Inferior parietal cortex (tissue), 1 donor: ENCODE data around the gene GPR39.

Experiments used
- DNase-seq: peaks from one replicate; pipeline ENCODE4 v3.0.0-alpha.2; 2016; ENCODE audit errors: extremely low spot score

Gene GPR39

DNA sequence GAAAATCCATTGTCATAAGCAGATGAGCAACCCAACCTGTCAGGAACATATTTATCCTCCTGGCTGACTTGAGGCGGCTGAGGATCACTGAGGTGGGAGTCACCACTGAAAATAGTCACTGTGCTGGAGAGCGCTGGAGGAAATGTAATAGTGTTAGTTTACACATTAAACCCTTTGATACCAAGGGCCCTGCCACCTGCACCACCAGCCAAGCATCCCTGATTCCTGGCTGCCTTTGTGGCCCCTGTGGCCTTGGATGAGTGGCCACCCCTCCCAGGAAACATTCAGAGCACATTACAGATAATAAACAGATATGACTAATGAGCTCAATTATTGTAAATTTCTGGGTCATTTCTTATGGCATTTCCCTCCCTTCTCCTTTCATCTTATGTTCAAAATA lies 147.5 kb downstream of the GPR39 start:
- no peak for DNase-seq

DNA sequence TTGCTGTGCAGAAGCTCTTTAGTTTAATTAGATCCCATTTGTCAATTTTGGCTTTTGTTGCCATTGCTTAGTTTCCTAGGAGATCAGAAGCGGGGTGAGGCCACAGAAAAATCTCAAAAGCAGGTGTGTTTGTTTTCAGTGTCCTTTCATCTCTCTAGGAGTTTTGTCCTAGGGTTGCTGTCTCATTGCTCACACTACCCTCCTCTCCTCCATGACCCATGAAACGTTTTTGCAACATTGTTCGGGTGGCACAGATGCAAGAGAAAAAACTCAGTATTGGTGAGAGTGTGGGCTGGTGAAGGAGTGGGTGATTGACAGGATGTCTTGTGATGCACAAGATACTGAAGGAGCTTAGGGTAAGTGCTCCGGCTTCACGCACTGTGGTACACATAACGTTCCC lies 149.8 kb downstream of the GPR39 start:
- DNase-seq: no peak

- no peak for DNase-seq
Measured at GRCh38 chr2:132567682-132568081, 151.1 kb downstream of the GPR39 start.

GRCh38 chr2:132568656-132569055 lies 152.1 kb downstream of the GPR39 start:
- no peak for DNase-seq

DNA sequence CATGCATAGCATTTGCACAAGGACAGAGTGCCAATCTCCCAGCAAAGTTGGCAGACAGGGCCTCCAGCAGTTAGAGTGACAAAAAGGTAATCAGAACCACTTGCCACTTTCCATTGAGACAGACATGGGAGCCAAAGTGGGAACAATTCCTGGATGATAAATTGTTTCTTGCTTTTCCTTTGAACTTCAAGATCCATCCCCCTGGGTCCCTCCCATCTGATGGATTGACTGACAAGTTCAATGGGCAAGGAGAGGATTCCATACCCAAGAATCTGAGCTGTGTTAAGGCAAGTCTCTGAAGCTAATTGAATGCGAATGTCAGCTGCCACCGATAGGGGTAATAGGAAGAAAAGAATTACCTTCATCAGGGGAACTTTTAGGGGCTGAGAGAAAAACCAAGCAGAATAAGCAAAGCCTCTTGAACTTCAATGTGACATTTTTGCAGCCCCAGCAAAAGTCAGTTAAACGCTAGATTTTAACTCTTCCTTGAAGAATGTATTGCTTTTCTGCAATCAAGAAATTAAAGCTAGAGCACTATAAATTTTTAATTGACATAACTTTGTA lies 156.9 kb downstream of the GPR39 start:
- DNase-seq: no peak

DNA sequence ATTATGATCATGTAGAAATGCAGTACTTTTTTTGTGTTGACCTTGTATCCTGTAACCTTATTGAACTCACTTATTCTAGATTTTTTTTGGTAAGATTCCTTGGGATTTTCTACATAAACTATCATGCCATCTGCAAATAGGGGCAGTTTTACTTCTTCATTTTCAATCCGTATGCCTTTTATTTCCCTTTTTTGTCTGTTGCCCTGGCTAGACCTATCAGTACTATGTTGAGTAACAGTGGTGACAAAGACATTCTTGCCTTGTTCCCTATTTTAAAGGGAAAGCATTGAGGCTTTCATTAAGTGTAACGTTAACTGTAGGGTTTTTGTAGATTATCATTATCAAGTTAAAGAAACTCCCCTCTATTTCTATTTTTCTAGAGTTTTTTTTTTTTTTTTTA lies 161.1 kb downstream of the GPR39 start:
- DNase-seq: no peak

GRCh38 chr2:132581591-132581990 lies 165.0 kb downstream of the GPR39 start:
- no peak for DNase-seq

GRCh38 chr2:132581991-132582738 lies 165.6 kb downstream of the GPR39 start:
- no peak for DNase-seq

GRCh38 chr2:132583666-132584360 lies 167.2 kb downstream of the GPR39 start:
- DNase-seq: no peak

DNA sequence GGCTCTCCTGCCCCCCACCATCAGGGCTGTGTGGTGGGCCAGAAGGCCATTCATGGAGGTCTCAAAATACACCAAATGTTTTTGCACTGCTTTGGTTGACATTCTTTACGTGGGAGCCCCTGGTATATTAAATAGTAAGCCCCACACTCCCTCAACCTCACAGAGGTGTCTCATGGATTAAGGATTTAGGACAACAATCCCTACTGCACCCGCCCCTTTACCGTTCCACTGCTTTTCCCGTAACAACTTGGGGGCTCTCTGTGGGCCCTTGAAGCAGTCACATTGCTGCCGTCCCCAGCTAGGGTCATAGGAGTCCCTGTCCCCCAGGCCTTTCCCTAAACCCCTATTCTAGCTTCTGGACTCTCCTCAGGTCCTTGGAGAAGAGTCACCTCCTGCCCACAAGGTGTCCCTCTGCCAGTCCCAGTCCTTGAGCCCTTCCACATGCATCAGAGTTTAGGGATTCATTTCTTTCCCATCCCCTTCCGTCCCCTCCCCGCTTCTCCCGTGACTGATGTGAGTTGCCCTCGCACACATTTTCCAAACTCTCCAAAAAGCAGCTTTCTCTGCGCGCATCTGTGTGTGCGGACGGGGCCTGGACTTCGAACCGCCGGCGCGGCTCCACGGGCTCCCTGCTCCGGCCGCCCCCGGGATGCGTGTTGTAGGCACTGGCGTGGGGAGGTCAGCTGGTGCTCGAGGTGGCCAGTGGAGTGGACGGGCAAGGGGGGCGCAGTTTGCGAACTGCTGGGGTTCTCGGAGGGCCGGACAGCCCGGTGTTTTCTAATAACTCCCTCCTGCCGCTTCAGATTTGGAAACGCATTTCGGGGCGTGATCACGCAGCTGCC lies 168.6 kb downstream of the GPR39 start:
- no peak for DNase-seq

GRCh38 chr2:132586101-132586511 lies 169.5 kb downstream of the GPR39 start:
- no peak for DNase-seq

DNA sequence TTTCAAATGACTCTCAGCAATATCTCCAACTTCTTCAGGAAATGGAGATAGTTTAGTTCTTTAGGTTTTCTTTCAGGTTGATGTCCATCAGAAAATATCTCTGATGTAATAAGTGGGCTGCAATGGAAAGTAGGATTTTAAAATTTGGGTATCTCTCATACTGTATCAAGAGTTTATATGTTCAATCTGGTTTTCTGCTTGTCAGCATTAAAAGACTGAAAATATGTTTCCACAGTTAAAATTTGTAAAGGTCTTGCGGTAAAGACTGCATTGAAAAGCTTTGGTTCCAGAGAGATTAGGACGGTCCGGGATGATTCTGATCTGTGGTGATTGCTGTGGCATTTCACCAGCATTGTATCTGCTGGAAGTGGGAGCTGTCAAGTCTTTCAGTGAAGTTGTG lies 170.2 kb downstream of the GPR39 start:
- no peak for DNase-seq

DNA sequence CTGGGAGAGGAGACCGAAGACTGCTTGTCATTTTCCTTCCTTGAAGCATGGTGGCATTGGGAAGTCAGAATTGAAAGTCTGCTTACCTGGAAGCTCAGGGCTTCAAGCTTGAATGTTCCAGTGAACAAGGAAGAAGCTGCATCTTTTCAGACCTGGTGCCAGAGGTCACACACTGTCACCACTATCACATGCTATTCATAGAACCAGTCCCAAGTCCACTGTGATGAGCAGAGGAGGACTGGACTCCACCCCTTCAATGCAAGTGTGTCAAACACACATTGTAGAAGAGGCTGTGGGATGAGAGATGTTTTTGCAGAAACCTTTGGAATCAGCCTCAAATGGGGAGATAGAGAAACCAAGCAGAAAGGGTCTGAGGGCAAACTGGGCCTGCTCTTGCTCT lies 172.0 kb downstream of the GPR39 start:
- DNase-seq: no peak

DNA sequence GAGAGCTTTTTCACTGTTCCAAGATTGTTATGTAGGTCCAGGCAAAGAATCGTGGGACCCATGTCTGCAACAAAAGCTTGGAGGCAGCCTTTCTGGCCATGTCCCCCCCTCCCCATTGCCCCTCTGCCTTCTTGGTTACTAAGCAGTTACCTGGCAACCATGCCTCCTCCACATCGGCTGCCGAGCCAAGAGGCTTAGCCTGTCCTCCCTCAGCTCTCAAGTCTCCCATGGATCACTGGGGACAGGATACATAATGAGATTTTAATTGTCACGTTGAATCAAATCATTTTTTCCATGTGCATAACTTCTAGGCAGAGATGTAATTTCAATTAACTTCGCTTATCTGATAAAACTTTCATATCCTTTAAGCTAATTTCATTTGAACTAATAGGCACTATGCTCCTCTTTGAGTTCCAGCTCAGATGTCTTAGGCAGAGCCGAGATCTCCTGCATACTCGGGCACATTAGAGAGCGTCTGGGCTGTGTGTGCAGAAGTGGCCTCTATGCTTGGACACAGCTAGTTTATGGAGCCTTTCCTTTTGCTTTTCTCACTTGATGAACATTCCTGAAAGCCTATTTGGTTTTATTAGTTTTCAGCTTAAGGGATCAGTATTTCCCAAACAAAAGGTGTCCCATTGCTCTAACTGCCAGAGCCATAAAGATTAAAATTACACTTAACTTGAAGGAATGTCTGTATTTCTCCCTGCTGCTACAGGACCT lies 172.7 kb downstream of the GPR39 start:
- no peak for DNase-seq

DNA sequence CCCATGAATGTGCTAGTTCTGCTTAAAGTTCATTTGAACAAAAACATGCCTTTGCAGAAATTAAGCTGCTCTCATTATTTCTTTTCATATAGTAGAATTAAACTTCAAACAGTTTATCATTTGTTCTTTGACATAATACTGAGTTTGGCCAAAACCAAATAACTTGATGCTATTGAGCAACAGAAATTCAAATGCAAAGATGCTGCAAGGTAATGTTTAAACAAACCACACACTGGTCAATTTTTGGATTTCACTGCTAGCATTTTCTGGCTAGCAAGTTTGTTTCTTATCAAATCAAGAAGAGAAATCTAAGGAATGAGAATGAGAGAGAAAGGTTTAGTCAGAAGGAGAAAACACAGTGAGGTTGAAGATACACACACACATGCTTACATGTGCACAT lies 173.4 kb downstream of the GPR39 start:
- DNase-seq: no peak

DNA sequence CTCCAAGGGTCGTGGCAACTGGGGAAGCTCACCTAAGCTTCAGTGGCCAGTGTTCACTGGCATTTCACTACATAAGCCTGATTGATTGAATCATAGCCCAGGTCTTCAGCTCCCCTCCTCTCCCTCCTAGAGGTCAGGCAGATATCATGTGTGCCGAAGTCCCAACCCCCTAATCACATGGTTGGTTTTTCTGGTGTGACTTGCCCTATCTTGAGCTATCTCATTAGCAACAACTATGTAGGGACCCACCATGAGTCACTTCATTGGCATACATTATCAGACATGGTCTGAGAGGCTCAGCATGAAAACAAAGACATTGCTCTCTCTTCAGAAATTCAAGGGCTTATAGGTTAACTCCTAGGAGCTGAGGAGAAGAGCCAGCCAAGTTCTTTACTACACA lies 176.6 kb downstream of the GPR39 start:
- no peak for DNase-seq

GRCh38 chr2:132595186-132595585 lies 178.6 kb downstream of the GPR39 start:
- DNase-seq: no peak

- no peak for DNase-seq
Measured at GRCh38 chr2:132595693-132596092, 179.1 kb downstream of the GPR39 start.

DNA sequence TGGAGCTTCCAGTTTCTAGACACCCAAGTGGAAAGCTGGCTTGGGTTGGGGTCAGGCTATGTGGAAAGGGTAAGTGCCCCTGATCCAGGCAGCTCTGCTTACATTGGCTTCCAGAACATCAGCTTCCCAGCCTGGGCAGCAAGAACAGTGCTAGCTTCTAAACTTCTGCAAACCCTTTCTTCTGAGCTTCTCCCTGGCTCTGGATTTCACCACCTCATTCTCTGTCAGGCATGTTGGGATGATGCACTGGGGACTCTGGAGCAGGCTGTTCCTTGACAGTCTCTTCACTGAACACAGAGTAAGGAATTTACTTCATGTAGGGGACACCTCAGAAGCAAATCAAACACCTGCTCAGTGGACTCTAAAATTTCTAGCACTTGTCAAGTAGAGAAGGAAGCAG lies 180.6 kb downstream of the GPR39 start:
- no peak for DNase-seq

DNA sequence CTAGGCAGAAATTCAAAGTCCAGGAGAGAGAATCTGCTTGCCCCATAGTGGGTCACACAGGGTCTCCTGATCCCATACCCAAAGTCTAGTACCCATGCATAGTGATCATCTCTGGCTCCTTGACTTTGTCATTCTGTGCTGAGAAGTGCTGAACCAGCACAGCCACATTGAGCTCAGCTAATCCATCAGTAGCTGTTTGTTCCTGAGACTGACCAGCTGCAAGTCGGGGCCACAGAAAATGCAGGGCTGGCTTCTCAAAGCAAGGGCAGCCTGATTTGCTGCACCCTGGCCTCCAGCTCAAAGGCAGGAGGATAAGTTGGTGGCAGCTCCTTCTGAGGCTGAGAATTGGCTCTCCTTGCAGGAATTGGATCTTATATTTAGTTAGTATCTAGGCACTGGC lies 181.2 kb downstream of the GPR39 start:
- DNase-seq: no peak

DNA sequence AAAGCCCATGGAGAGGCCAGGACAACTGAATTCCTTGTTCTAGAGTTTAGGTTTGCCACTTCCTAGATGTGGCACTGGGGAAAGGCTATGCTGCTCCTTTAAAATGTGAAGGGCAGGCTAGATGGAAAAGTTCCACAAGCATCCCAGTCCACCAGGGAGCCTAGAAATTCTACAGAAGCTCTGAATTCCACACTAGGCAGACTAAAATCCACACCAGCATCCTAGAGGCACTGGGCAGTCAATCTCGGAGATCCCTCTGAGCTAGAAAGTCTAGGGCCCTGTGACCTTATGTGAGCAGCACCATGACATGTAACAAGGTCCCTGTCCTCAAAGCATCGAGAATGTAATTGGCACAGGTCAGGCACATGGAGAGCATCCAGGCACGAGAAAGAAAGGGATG lies 181.9 kb downstream of the GPR39 start:
- no peak for DNase-seq

DNA sequence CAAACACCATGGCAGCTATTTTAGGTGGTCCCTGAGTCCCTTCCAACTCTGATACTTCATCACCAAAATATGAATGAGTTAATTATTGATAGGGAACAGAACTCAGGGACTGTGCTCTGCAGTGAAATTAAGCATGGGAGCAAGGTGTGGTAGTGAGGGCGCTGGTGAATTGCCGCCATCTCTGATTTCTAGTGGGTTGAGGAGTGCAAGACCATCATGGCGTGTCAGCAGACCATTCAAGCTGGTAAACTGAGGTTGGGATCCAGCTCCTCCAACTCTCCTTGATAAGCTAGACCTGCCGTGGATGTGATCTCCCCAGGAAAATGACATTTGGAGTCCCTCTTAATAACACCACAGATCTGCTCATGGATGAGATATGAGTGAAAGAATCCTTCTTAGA lies 183.0 kb downstream of the GPR39 start:
- DNase-seq: no peak
